ENCODE measurements around the gene MDGA2. TPM values are rescaled to one million over a fixed set of nuclear protein-coding genes. Genes with fewer than 3 reads are reported as not detected.
"Not testable (repeated sequence)": the region's sequence is repeated elsewhere in the genome, so short reads cannot be mapped to it uniquely, and the experiment has no call there.

MDGA2 gene
- total RNA-seq, 1 donor from 2014 or later = not detected

GRCh38 chr14:46985529-46986380 is 689.6 kb downstream of the MDGA2 start:
- no peak for DNase-seq (ENCODE audit: low read depth)

- no peak for DNase-seq (ENCODE audit: low read depth)
Observed at GRCh38 chr14:46973295-46973694, 702.1 kb downstream of the MDGA2 start.

GRCh38 chr14:46964378-46964777 is 711.0 kb downstream of the MDGA2 start:
- DNase-seq (ENCODE audit: low read depth) = no peak

- no peak for DNase-seq (ENCODE audit: low read depth)
Observed at GRCh38 chr14:46951103-46951502, 724.3 kb downstream of the MDGA2 start.

- DNase-seq (ENCODE audit: low read depth) = no peak
Observed at GRCh38 chr14:46940611-46941010, 734.8 kb downstream of the MDGA2 start.

- DNase-seq (ENCODE audit: low read depth) = no peak
Observed at GRCh38 chr14:46920542-46920941, 754.9 kb downstream of the MDGA2 start.

GRCh38 chr14:46915539-46915938 is 759.9 kb downstream of the MDGA2 start:
- not testable (repeated sequence) for DNase-seq (ENCODE audit: low read depth)

- no peak for DNase-seq (ENCODE audit: low read depth)
Observed at GRCh38 chr14:46902837-46903236, 772.6 kb downstream of the MDGA2 start.

GRCh38 chr14:46894476-46894875 is 780.9 kb downstream of the MDGA2 start:
- DNase-seq (ENCODE audit: low read depth) = no peak

GRCh38 chr14:46887144-46887543 is 788.3 kb downstream of the MDGA2 start:
- DNase-seq (ENCODE audit: low read depth) = no peak

- DNase-seq (ENCODE audit: low read depth) = no peak
Observed at GRCh38 chr14:46885566-46885965, 789.8 kb downstream of the MDGA2 start.

- no peak for DNase-seq (ENCODE audit: low read depth)
Observed at GRCh38 chr14:46861753-46862152, 813.7 kb downstream of the MDGA2 start.

GRCh38 chr14:46840944-46841720 is 834.3 kb downstream of the MDGA2 start:
- no peak for DNase-seq (ENCODE audit: low read depth)

GRCh38 chr14:46820291-46820690 is 855.1 kb downstream of the MDGA2 start:
- DNase-seq (ENCODE audit: low read depth) = no peak

GRCh38 chr14:46819117-46819516 is 856.3 kb downstream of the MDGA2 start:
- DNase-seq (ENCODE audit: low read depth) = no peak

GRCh38 chr14:46818147-46818546 is 857.3 kb downstream of the MDGA2 start:
- DNase-seq (ENCODE audit: low read depth) = no peak

GRCh38 chr14:46793144-46793543 is 882.3 kb downstream of the MDGA2 start:
- DNase-seq (ENCODE audit: low read depth) = no peak

Data from myocyte (in vitro differentiated cells).